CD8-positive, alpha-beta memory T cell (primary cell): ENCODE measurements around the gene JAK2. TPM values are rescaled to one million over a fixed set of nuclear protein-coding genes. Genes with fewer than 3 reads are reported as not detected.

Source experiments
- CTCF ChIA-PET: fragments of 350-600 bp; sonication (Branson Sonifier 250); formaldehyde crosslinking; loops from one replicate; lab custom pipeline; 2021; ENCODE audit warnings: antibody characterized with exemption; lab: Charles Lee
- POLR2A ChIA-PET: fragments of 350-600 bp; sonication (Branson Sonifier 250); formaldehyde crosslinking; loops from one replicate; lab custom pipeline; 2021; ENCODE audit warnings: antibody characterized with exemption; lab: Charles Lee
- DNase-seq, 5 donors: peaks; one replicate each; pipeline versions ENCODE4 v3.0.0 to v3.0.0-alpha.2; 2020 to 2022; ENCODE audit warnings: mixed read lengths in 1 of 5
- H3K27ac ChIP-seq: one replicate; pipeline ENCODE4 v1.7.0; 2013; ENCODE audit warnings: low read depth, mild to moderate bottlenecking, low read length, moderate library complexity
- H3K27me3 ChIP-seq: 2 replicates; pipeline ENCODE4 v1.7.0; 2013; ENCODE audit warnings: low read length, mild to moderate bottlenecking; ENCODE audit not compliant: insufficient read depth, poor library complexity, severe bottlenecking
- H3K36me3 ChIP-seq: 2 replicates; pipeline ENCODE4 v1.7.0; 2013; ENCODE audit warnings: mild to moderate bottlenecking, low read length, moderate library complexity; ENCODE audit not compliant: insufficient read depth
- H3K4me1 ChIP-seq: 2 replicates; pipeline ENCODE4 v1.7.0; 2013; ENCODE audit warnings: mild to moderate bottlenecking, low read length, moderate library complexity; ENCODE audit not compliant: insufficient read depth
- H3K4me3 ChIP-seq: 2 replicates; pipeline ENCODE4 v1.7.0; 2013; ENCODE audit warnings: mild to moderate bottlenecking, low read length
- H3K9me3 ChIP-seq: 2 replicates; pipeline ENCODE4 v1.7.0; 2013; ENCODE audit warnings: mild to moderate bottlenecking, low read length
- H3K27ac Mint-ChIP-seq, 8 donors: one replicate each; pipeline ENCODE4 v1.8.0; 2020 to 2021; ENCODE audit warnings: mixed read lengths in 8 of 8, mild to moderate bottlenecking in 6 of 8, inconsistent platforms in 3 of 8, moderate library complexity in 3 of 8
- H3K27me3 Mint-ChIP-seq, 2 donors: one replicate each; pipeline ENCODE4 v1.8.0; 2020 to 2021; ENCODE audit warnings: mixed read lengths in 2 of 2, mild to moderate bottlenecking in 1 of 2, moderate library complexity in 1 of 2
- H3K36me3 Mint-ChIP-seq, 3 donors: one replicate each; pipeline ENCODE4 v1.8.0; 2020 to 2021; ENCODE audit warnings: mixed read lengths in 3 of 3, inconsistent platforms in 1 of 3, mild to moderate bottlenecking in 1 of 3
- H3K4me1 Mint-ChIP-seq, 3 donors: one replicate each; pipeline ENCODE4 v1.8.0; 2020 to 2021; ENCODE audit warnings: mixed read lengths in 3 of 3, inconsistent platforms in 1 of 3, mild to moderate bottlenecking in 1 of 3
- H3K4me3 Mint-ChIP-seq, 7 donors: one replicate each; pipeline ENCODE4 v1.8.0; 2020 to 2021; ENCODE audit warnings: mixed read lengths in 7 of 7, mild to moderate bottlenecking in 6 of 7, moderate library complexity in 4 of 7, inconsistent platforms in 2 of 7
- H3K9me3 Mint-ChIP-seq, 5 donors: one replicate each; pipeline ENCODE4 v1.8.0; 2020 to 2022; ENCODE audit warnings: mixed read lengths in 5 of 5, mild to moderate bottlenecking in 3 of 5, moderate library complexity in 2 of 5, inconsistent platforms in 1 of 5
- polyA plus RNA-seq: library from polyadenylated mRNA; unstranded; fragments of 300-500 nt; fragmentation: Illumina TruSeq; gene quantifications from one replicate; pipeline ENCODE4 v1.2.3, GENCODE V29; 2021
- total RNA-seq, 2 experiments: library from RNA; stranded (reverse); gene quantifications; one replicate each; pipeline ENCODE4 v1.2.3, GENCODE V29; 2021

JAK2 gene
- total and polyA plus RNA-seq, 3 experiments from 2014 or later = 9.6 to 25.1 (median 24.9) TPM

DNA sequence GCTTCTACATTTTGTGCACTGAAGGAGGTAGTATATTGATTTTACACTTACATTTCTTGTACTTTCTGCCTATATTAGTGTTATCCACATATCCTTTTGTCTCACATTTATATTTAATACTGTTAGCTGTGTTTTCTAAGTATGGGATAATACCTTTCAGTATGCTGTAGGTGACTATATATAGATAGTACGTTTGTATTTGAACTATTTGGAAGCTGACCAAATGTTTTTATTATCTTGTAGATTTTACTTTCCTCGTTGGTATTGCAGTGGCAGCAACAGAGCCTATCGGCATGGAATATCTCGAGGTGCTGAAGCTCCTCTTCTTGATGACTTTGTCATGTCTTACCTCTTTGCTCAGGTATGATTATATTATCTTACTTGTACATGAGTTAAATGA lies 59.1 kb downstream of the JAK2 start:
- Histone ChIP-seq H3K4me1 (no peaks in the 10 kb centered on the region), H3K4me3 (no peak overlapping the region), H3K9me3 (no peaks in the 10 kb centered on the region), H3K36me3 (no peaks in the 10 kb centered on the region), H3K27ac (no peak overlapping the region), H3K27me3 (no peaks in the 10 kb centered on the region)
- POLR2A ChIA-PET = no interaction called here
- Mint-ChIP-seq H3K9me3 (peaks cover 0 to 7% (median 5%) of the 10 kb centered on the region in 5 donors), H3K4me3 (no peak overlapping the region), H3K36me3 (peaks cover 17 to 47% (median 33%) of the 10 kb centered on the region in 3 donors), H3K27me3 (no peaks in the 10 kb centered on the region), H3K27ac (no peak overlapping the region), H3K4me1 (peaks cover 1 to 17% (median 4%) of the 10 kb centered on the region in 3 donors)
- no peak for DNase-seq
- CTCF ChIA-PET = no interaction called here

DNA sequence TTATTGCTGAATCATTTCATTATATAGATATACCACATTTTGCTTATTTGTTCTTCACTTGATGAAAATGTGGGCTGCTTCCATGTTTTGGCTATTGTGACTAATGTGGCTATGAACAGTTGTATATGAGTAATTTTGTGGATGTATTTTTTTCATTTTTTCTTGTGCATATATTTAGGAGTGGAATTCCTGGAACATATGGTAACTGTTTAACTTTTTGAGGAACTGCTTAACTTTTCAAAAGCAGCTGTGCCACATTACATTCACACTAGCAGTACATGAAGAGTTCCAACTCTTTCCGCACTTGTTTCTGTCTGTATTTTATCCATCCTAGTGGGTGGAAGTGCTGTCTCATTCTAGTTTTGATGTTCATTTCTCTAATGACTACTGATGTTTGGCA lies 67.8 kb downstream of the JAK2 start:
- Histone ChIP-seq H3K9me3 (no peaks in the 10 kb centered on the region), H3K36me3 (no peaks in the 10 kb centered on the region), H3K27ac (no peak overlapping the region), H3K4me3 (no peak overlapping the region), H3K27me3 (no peaks in the 10 kb centered on the region), H3K4me1 (no peaks in the 10 kb centered on the region)
- Mint-ChIP-seq H3K27ac (no peak overlapping the region), H3K4me1 (peaks cover 0 to 5% (median 0%) of the 10 kb centered on the region in 3 donors), H3K27me3 (no peaks in the 10 kb centered on the region), H3K4me3 (no peak overlapping the region), H3K36me3 (peaks cover 17 to 59% (median 35%) of the 10 kb centered on the region in 3 donors), H3K9me3 (no peaks in the 10 kb centered on the region)
- POLR2A ChIA-PET = no interaction called here
- CTCF ChIA-PET = no interaction called here
- no peak for DNase-seq

DNA sequence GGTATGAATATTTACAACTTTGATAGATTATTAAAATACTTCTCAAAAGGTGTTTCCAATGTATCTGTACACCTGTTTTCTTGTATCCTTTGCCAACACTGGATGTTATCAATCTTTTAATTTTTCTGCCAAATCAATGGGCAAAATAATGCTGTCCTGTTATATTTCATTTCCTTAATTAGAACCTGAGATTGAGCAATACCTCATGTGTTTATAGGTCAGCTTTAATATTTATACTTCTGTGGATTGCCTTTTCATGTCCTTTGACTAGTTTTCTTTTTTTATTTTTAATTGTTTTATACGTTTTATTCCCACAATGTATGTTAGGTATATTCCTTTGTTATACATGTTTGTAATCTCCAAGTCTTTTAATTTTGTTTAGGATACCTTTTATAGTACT lies 77.6 kb downstream of the JAK2 start:
- Mint-ChIP-seq H3K27ac (no peak overlapping the region), H3K9me3 (no peaks in the 10 kb centered on the region), H3K4me3 (no peak overlapping the region), H3K4me1 (no peaks in the 10 kb centered on the region), H3K27me3 (no peaks in the 10 kb centered on the region), H3K36me3 (peaks cover 14 to 47% (median 21%) of the 10 kb centered on the region in 3 donors)
- Histone ChIP-seq H3K9me3 (no peaks in the 10 kb centered on the region), H3K27ac (no peak overlapping the region), H3K36me3 (no peaks in the 10 kb centered on the region), H3K4me3 (no peak overlapping the region), H3K4me1 (no peaks in the 10 kb centered on the region), H3K27me3 (no peaks in the 10 kb centered on the region)
- POLR2A ChIA-PET = no interaction called here
- DNase-seq = no peak
- CTCF ChIA-PET = no interaction called here

- Histone ChIP-seq H3K27me3 (no peaks in the 10 kb centered on the region), H3K27ac (no peak overlapping the region), H3K4me3 (no peak overlapping the region), H3K36me3 (peaks cover 4% of the 10 kb centered on the region), H3K4me1 (no peaks in the 10 kb centered on the region), H3K9me3 (no peaks in the 10 kb centered on the region)
- POLR2A ChIA-PET = no interaction called here
- no peaks in the 10 kb centered on the region for H3K27me3 Mint-ChIP-seq
- no peak for DNase-seq
- CTCF ChIA-PET = no interaction called here
- H3K4me3 Mint-ChIP-seq = no peak overlapping the region
- no peaks in the 10 kb centered on the region for H3K9me3 Mint-ChIP-seq
- peaks cover 10 to 71% (median 32%) of the 10 kb centered on the region in 3 donors for H3K36me3 Mint-ChIP-seq
- H3K27ac Mint-ChIP-seq = peak overlapping the region in 2 of 8 donors; percentile 25 to 34
- H3K4me1 Mint-ChIP-seq = no peaks in the 10 kb centered on the region
These were observed 87.8 kb downstream of the JAK2 start for GRCh38 chr9:5072871-5073270.

DNA sequence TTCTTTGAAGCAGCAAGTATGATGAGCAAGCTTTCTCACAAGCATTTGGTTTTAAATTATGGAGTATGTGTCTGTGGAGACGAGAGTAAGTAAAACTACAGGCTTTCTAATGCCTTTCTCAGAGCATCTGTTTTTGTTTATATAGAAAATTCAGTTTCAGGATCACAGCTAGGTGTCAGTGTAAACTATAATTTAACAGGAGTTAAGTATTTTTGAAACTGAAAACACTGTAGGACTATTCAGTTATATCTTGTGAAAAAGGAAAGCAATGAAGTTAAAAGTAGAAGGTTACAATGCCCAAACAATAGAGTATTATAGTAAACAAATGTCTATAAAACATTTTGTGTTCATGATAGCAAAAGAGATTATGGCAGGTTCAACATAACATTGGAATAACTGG lies 88.6 kb downstream of the JAK2 start:
- Histone ChIP-seq H3K4me1 (no peaks in the 10 kb centered on the region), H3K9me3 (no peaks in the 10 kb centered on the region), H3K36me3 (peaks cover 4% of the 10 kb centered on the region), H3K27me3 (no peaks in the 10 kb centered on the region), H3K4me3 (no peak overlapping the region), H3K27ac (no peak overlapping the region)
- Mint-ChIP-seq H3K27me3 (no peaks in the 10 kb centered on the region), H3K36me3 (peaks cover 10 to 66% (median 29%) of the 10 kb centered on the region in 3 donors), H3K9me3 (no peaks in the 10 kb centered on the region), H3K4me3 (no peak overlapping the region), H3K4me1 (no peaks in the 10 kb centered on the region), H3K27ac (peak overlapping the region in 1 of 8 donors; percentile 2)
- POLR2A ChIA-PET = no interaction called here
- DNase-seq = no peak
- CTCF ChIA-PET = no interaction called here

GRCh38 chr9:5085993-5086392 lies 100.9 kb downstream of the JAK2 start:
- Histone ChIP-seq H3K27ac (no peak overlapping the region), H3K4me3 (no peak overlapping the region), H3K4me1 (no peaks in the 10 kb centered on the region), H3K9me3 (no peaks in the 10 kb centered on the region), H3K27me3 (no peaks in the 10 kb centered on the region), H3K36me3 (peaks cover 17% of the 10 kb centered on the region)
- DNase-seq = no peak
- CTCF ChIA-PET = no interaction called here
- Mint-ChIP-seq H3K36me3 (peaks cover 45 to 64% (median 48%) of the 10 kb centered on the region in 3 donors), H3K4me3 (no peak overlapping the region), H3K4me1 (no peaks in the 10 kb centered on the region), H3K9me3 (no peaks in the 10 kb centered on the region), H3K27ac (no peak overlapping the region), H3K27me3 (no peaks in the 10 kb centered on the region)
- POLR2A ChIA-PET = no interaction called here

GRCh38 chr9:5089737-5090136 lies 104.7 kb downstream of the JAK2 start:
- peaks cover 26 to 37% (median 32%) of the 10 kb centered on the region in 3 donors for H3K36me3 Mint-ChIP-seq
- no peak overlapping the region for H3K27ac Mint-ChIP-seq
- Histone ChIP-seq H3K4me1 (no peaks in the 10 kb centered on the region), H3K9me3 (no peaks in the 10 kb centered on the region), H3K27me3 (no peaks in the 10 kb centered on the region), H3K4me3 (no peak overlapping the region), H3K27ac (no peak overlapping the region), H3K36me3 (peaks cover 12% of the 10 kb centered on the region)
- POLR2A ChIA-PET = no interaction called here
- H3K4me1 Mint-ChIP-seq = no peaks in the 10 kb centered on the region
- CTCF ChIA-PET = no interaction called here
- H3K27me3 Mint-ChIP-seq = no peaks in the 10 kb centered on the region
- no peak overlapping the region for H3K4me3 Mint-ChIP-seq
- H3K9me3 Mint-ChIP-seq = peaks cover 0 to 3% (median 0%) of the 10 kb centered on the region in 5 donors
- no peak for DNase-seq

DNA sequence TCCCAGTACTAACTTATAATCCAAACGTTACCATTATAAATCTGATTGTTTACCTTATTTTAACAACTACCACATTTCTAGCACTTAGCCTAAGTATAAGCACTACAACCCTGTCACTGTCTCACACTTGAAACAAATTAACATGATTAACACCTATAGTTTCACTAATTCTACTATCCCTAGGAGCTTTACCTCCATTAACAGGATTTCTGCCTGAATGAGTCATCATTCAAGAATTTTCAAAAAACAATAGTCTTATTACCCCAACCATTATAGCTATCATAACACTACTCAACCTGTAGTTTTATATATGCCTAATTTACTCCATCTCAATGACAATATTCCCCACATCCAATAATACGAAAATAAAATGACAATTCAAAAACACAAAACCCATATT lies 110.7 kb downstream of the JAK2 start:
- H3K27ac Mint-ChIP-seq = no peak overlapping the region

More for the DNA sequence above, 110.7 kb downstream of the JAK2 start:
- DNase-seq = no peak
- Histone ChIP-seq H3K27me3 (no peaks in the 10 kb centered on the region), H3K9me3 (no peaks in the 10 kb centered on the region), H3K4me3 (no peak overlapping the region), H3K36me3 (peaks cover 3% of the 10 kb centered on the region), H3K27ac (no peak overlapping the region), H3K4me1 (no peaks in the 10 kb centered on the region)
- Mint-ChIP-seq H3K9me3 (peaks cover 0 to 6% (median 0%) of the 10 kb centered on the region in 5 donors), H3K27me3 (no peaks in the 10 kb centered on the region), H3K36me3 (peaks cover 0 to 7% (median 0%) of the 10 kb centered on the region in 3 donors), H3K4me3 (no peak overlapping the region), H3K4me1 (no peaks in the 10 kb centered on the region)
- CTCF ChIA-PET = no interaction called here
- POLR2A ChIA-PET = no interaction called here
